Esophagus muscularis mucosa (tissue), 3 donors: Measurements from ENCODE around the gene NXPE1.

Source experiments
- CTCF ChIP-seq, 3 experiments: fragments of 200-600 bp in 2 of 3; fragments of 450-650 bp in 1 of 3; sonication (generic) in 2 of 3; IDR thresholded peaks; one replicate each; pipeline ENCODE4 v1.5.1; 2017 to 2019; ENCODE audit warnings: antibody characterized with exemption in 3 of 3, mild to moderate bottlenecking in 2 of 3, moderate library complexity in 1 of 3
- POLR2A ChIP-seq: fragments of 450-650 bp; IDR thresholded peaks from one replicate; pipeline ENCODE4 v1.6.1; 2017; ENCODE audit warnings: antibody characterized with exemption, moderate library complexity, mild to moderate bottlenecking, low read depth
- POLR2AphosphoS5 ChIP-seq, 2 donors: sonication (generic); formaldehyde crosslinking; IDR thresholded peaks; one replicate each; pipeline ENCODE4 v1.6.1; 2017; ENCODE audit warnings: antibody characterized with exemption in 2 of 2

- TF ChIP-seq CTCF (IDR thresholded peaks at IDR 0.05) (no peak), POLR2A (no peak), POLR2AphosphoS5 (IDR thresholded peaks at IDR 0.05) (no peak)
Measured at GRCh38 chr11:114501901-114502300, 57.8 kb downstream of the NXPE1 start.
